K562 (cell line): ENCODE data around the gene PFKP. TPM values are rescaled to one million over a fixed set of nuclear protein-coding genes. Genes with fewer than 3 reads are reported as not detected.

Experiments
- ATAC-seq: fragments of 200-7000 bp; cut with Tn5 transposase; 3 replicates; pipeline ENCODE4 v1.9.1; 2020; ENCODE audit warnings: moderate library complexity
- BruUV-seq: library from RNA; stranded (reverse); fragments of 400-500 nt; replicated peaks from 2 replicates; lab custom pipeline; 2021; lab: Mats Ljungman, UMichigan
- CTCF ChIA-PET: fragments of 300-600 bp; formaldehyde crosslinking; extraction: SDS; loops from one replicate; lab custom pipeline; 2021; ENCODE audit warnings: low intra/inter-chr PET ratio; lab: Yijun Ruan, JAX
- POLR2A ChIA-PET: fragments of 300-600, 350-650 bp; sonication (Branson Sonifier 250); formaldehyde crosslinking; extraction: SDS; loops from one replicate; lab custom pipeline; 2021; ENCODE audit warnings: antibody characterized with exemption, inconsistent platforms; lab: Yijun Ruan, JAX
- DNase-seq, 4 experiments: peaks; one replicate each; pipeline versions ENCODE4 v3.0.0 to v3.0.0-alpha.2; 2011 to 2018; ENCODE audit warnings: low spot score in 3 of 4, mixed read lengths in 3 of 4; ENCODE audit errors: extremely low read depth in 1 of 4
- FAIRE-seq: peaks from 2 replicates; lab custom pipeline; 2011; peaks lifted over from hg19 to GRCh38; lab: Jason Lieb, UNC
- H2AFZ ChIP-seq: 2 replicates; pipeline ENCODE4 v1.6.0; 2011; ENCODE audit warnings: low read depth, low read length, control low read depth, inconsistent platforms
- H3K27ac ChIP-seq: fragments of 200-600 bp; 3 replicates; pipeline ENCODE4 v1.8.0; 2011; ENCODE audit warnings: low read depth, mild to moderate bottlenecking, control low read depth, inconsistent platforms, low read length, moderate library complexity, mixed read lengths; ENCODE audit errors: extremely low read depth
- H3K27me3 ChIP-seq, 2 experiments: fragments of 300-600 bp in 1 of 2; 2 replicates in 1 of 2; 3 replicates in 1 of 2; pipeline versions ENCODE4 v1.6.0 to v1.8.0; 2011; ENCODE audit warnings: inconsistent platforms in 2 of 2, low read length in 2 of 2, mild to moderate bottlenecking in 1 of 2, mixed read lengths in 1 of 2, moderate library complexity in 1 of 2; ENCODE audit not compliant: control insufficient read depth in 2 of 2, insufficient read depth in 2 of 2
- H3K36me3 ChIP-seq: fragments of 300-600 bp; 3 replicates; pipeline ENCODE4 v1.8.0; 2011; ENCODE audit warnings: mild to moderate bottlenecking, low read length, inconsistent platforms; ENCODE audit not compliant: control insufficient read depth, insufficient read depth
- H3K4me1 ChIP-seq, 2 experiments: fragments of 200-600 bp in 1 of 2; replicated peaks in 1 of 2; 2 replicates in 1 of 2; 3 replicates in 1 of 2; pipeline versions ENCODE4 v1.5.1 to v1.8.0; 2011; ENCODE audit warnings: inconsistent platforms in 2 of 2, low read length in 2 of 2, mild to moderate bottlenecking in 1 of 2, mixed read lengths in 1 of 2, moderate library complexity in 1 of 2; ENCODE audit not compliant: control insufficient read depth in 2 of 2, insufficient read depth in 2 of 2
- H3K4me2 ChIP-seq: 2 replicates; pipeline ENCODE4 v1.6.1; 2011; ENCODE audit warnings: low read length, control low read depth, inconsistent platforms, mixed read lengths; ENCODE audit not compliant: insufficient read depth
- H3K4me3 ChIP-seq: fragments of 200-600 bp; sonication (generic), shearing (Covaris generic); 2 replicates; pipeline ENCODE4 v1.5.1; 2016; ENCODE audit warnings: control low read depth, inconsistent platforms
- H3K79me2 ChIP-seq: fragments of 200-600 bp; 3 replicates; pipeline ENCODE4 v1.8.0; 2011; ENCODE audit warnings: low read length, inconsistent platforms; ENCODE audit not compliant: control insufficient read depth, insufficient read depth
- H3K9ac ChIP-seq, 2 experiments: 2 replicates each; pipeline versions ENCODE4 v1.6.0 to v1.6.1; 2011; ENCODE audit warnings: low read depth in 2 of 2, low read length in 2 of 2, control low read depth in 1 of 2, inconsistent platforms in 1 of 2, mild to moderate bottlenecking in 1 of 2, mixed read lengths in 1 of 2; ENCODE audit not compliant: insufficient read depth in 1 of 2
- H3K9me1 ChIP-seq: one replicate; pipeline ENCODE4 v1.6.0; 2011; ENCODE audit warnings: inconsistent platforms, mild to moderate bottlenecking, low read length, moderate library complexity; ENCODE audit not compliant: control insufficient read depth, insufficient read depth
- H3K9me3 ChIP-seq: replicated peaks from 2 replicates; pipeline ENCODE4 v1.5.1; 2011; ENCODE audit warnings: low read depth, low read length, inconsistent platforms; ENCODE audit not compliant: control insufficient read depth, insufficient read depth
- H4K20me1 ChIP-seq: replicated peaks from 2 replicates; pipeline ENCODE4 v1.6.1; 2011; ENCODE audit warnings: low read length, inconsistent platforms, mixed read lengths; ENCODE audit not compliant: control insufficient read depth, insufficient read depth
- CGGBP1 ChIP-seq: fragments of 250-450 bp; sonication (Bioruptor Pico); IDR thresholded peaks from 2 replicates; pipeline ENCODE4 v1.9.0; 2021; ENCODE audit warnings: mild to moderate bottlenecking
- HNRNPK ChIP-seq: fragments of 200-400 bp; formaldehyde crosslinking; IDR thresholded peaks from one replicate; pipeline ENCODE4 v1.6.1; 2018; ENCODE audit warnings: mild to moderate bottlenecking, low read depth, low read length; ENCODE audit not compliant: poor library complexity, severe bottlenecking
- KHSRP ChIP-seq: fragments of 450-650 bp; IDR thresholded peaks from 2 replicates; pipeline ENCODE4 v1.6.1; 2017
- KLF10 ChIP-seq: fragments of 250-450 bp; sonication (Bioruptor Pico); IDR thresholded peaks from 2 replicates; pipeline ENCODE4 v1.6.1; 2021; ENCODE audit warnings: matching md5 sums
- MAFK ChIP-seq: IDR thresholded peaks from 2 replicates; pipeline ENCODE4 v1.6.1; 2011; ENCODE audit warnings: low read length, improper control_type of control experiment
- PHB ChIP-seq: fragments of 250-450 bp; sonication (Bioruptor Pico); IDR thresholded peaks from 2 replicates; pipeline ENCODE4 v1.5.0; 2021
- TCF3 ChIP-seq: sonication (generic); formaldehyde crosslinking; IDR thresholded peaks from 2 replicates; pipeline ENCODE4 v1.4.0; 2020; ENCODE audit warnings: mild to moderate bottlenecking, missing genetic modification reagents
- USF2 ChIP-seq: sonication (generic); formaldehyde crosslinking; IDR thresholded peaks from 2 replicates; pipeline ENCODE4 v1.5.0; 2020; ENCODE audit warnings: missing genetic modification reagents
- ZNF512 ChIP-seq: IDR thresholded peaks from 2 replicates; pipeline ENCODE4 v1.6.1; 2016; ENCODE audit warnings: missing genetic modification characterization, missing compliant biosample characterization
- ZNF76 ChIP-seq: fragments of 250-450 bp; sonication (Bioruptor Pico); IDR thresholded peaks from 2 replicates; pipeline ENCODE4 v1.4.0; 2020; ENCODE audit warnings: mild to moderate bottlenecking, moderate library complexity, borderline replicate concordance
- WGBS: fragments of 100-300 bp; shearing (Covaris generic); methylation state at CpG from one replicate; pipeline ENCODE4 v1.1.6; 2016; ENCODE audit warnings: low coverage, mixed read lengths; ENCODE audit not compliant: insufficient coverage; ENCODE audit errors: missing lambda C conversion rate; 5-methylcytosine and 5-hydroxymethylcytosine counted together
- in situ Hi-C: fragments of 300-500 bp; cut with MboI; formaldehyde crosslinking; loops from 4 replicates; pipeline ENCODE4 v1.15.0; 2018; ENCODE audit warnings: inconsistent platforms, mixed read lengths
- intact Hi-C: fragments of 100-400 bp; cut with micrococcal nuclease; formaldehyde crosslinking; loops from 2 replicates; pipeline ENCODE4 v1.14.2; 2022
- polyA plus RNA-seq, 8 experiments: library from polyadenylated mRNA; depleted of rRNA in 4 of 8; stranded (reverse) in 5 of 8; unstranded in 3 of 8; fragments of >200 nt; fragmentation: Nextera tagmentation in 2 of 8; fragmentation: Illumina TruSeq in 1 of 8; extraction: Ambion mirVana in 2 of 8; extraction: Trizol in 1 of 8; gene quantifications; 2 replicates each; pipeline versions ENCODE4 v1.2.1 to v1.2.3, GENCODE V29; 2011 to 2014; ENCODE audit warnings: inconsistent platforms in 1 of 8, missing spikeins in 1 of 8
- total RNA-seq, 7 experiments: library from RNA; depleted of rRNA in 6 of 7; stranded (reverse); fragments of >200 nt in 6 of 7; fragmentation: Illumina TruSeq in 2 of 7; extraction: Trizol in 2 of 7; gene quantifications; 2 replicates each; pipeline versions ENCODE4 v1.2.1 to v1.2.3, GENCODE V29; 2011 to 2021; ENCODE audit warnings: low replicate concordance in 1 of 7
- TF ChIP-seq, protein P1 (sequence below): fragments of 450-650 bp; IDR thresholded peaks from 2 replicates; pipeline ENCODE4 v1.7.0; 2016; ENCODE audit warnings: borderline replicate concordance

The PFKP gene
- total and polyA plus RNA-seq, 9 of the 15 experiments (the other 6 are each of a cell fraction or from before 2014, with no cell fraction given): 23.5 to 116 (median 62.1) TPM

- TF ChIP-seq, protein P1, sequence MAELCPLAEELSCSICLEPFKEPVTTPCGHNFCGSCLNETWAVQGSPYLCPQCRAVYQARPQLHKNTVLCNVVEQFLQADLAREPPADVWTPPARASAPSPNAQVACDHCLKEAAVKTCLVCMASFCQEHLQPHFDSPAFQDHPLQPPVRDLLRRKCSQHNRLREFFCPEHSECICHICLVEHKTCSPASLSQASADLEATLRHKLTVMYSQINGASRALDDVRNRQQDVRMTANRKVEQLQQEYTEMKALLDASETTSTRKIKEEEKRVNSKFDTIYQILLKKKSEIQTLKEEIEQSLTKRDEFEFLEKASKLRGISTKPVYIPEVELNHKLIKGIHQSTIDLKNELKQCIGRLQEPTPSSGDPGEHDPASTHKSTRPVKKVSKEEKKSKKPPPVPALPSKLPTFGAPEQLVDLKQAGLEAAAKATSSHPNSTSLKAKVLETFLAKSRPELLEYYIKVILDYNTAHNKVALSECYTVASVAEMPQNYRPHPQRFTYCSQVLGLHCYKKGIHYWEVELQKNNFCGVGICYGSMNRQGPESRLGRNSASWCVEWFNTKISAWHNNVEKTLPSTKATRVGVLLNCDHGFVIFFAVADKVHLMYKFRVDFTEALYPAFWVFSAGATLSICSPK: no peak
- TF ChIP-seq ZNF76 (CRISPR knock-in tag) (no peak), MAFK (no peak), KLF10 (CRISPR knock-in tag) (no peak), ZNF512 (tag) (no peak), PHB (no peak), USF2 (no peak)
Measured at GRCh38 chr10:3020311-3020710, 47.0 kb upstream of the PFKP start (continued).

DNA sequence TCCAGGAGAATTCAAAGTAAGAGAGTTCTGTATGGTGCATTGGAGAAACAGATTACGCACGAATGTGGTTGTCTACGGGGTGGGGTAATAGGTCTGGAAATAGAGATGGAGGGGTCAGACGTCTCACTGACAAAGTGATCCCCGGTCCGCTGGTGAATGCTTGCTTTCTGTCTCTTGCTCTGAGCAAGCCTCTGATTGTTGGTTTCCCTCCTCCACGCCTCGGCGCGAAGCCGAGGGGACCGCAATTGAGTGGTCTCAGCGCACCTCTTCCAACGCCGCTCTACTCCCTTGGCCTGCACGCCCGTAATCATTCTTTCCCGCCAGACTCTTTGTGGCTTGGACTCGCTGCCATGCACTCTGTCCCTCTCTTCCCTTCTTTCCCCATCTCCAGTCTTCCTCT is 46.5 kb upstream of the PFKP start:
- H3K4me3 ChIP-seq: no peak overlapping the region
- H3K27ac ChIP-seq: no peak overlapping the region
- H3K36me3 ChIP-seq: no peaks in the 10 kb centered on the region
- H3K4me1 ChIP-seq: no peaks in the 10 kb centered on the region
- no peaks in the 10 kb centered on the region for H4K20me1 ChIP-seq
- ATAC-seq (no peak), FAIRE-seq (no peak)
- H3K27me3 ChIP-seq: peaks cover 38 to 59% of the 10 kb centered on the region in 2 experiments
- BruUV-seq: no TSS peak
- no peaks in the 10 kb centered on the region for H3K9me1 ChIP-seq
- no peaks in the 10 kb centered on the region for H3K9me3 ChIP-seq
- H3K9ac ChIP-seq: no peak overlapping the region
- CTCF ChIA-PET: no interaction called here
- WGBS: under 1% methylated on average over 16 of the region's 19 CpGs
- no peak for TF ChIP-seq HNRNPK
- no peak for TF ChIP-seq CGGBP1 (CRISPR knock-in tag)
- TF ChIP-seq TCF3 (CRISPR knock-in tag): no peak
- no peak for TF ChIP-seq KHSRP
- TF ChIP-seq, all 486 proteins: peak for 0
- POLR2A ChIA-PET: no interaction called here
- Histone ChIP-seq H3K4me2 (no peak overlapping the region), H3K79me2 (no peaks in the 10 kb centered on the region), H2AFZ (no peak overlapping the region)
- no peak for DNase-seq
- intact Hi-C loops: no loop called here
- in situ Hi-C loops: no loop called here
